Stomach smooth muscle (tissue), 2 donors: ENCODE data around the gene MRC1.

ENCODE experiments used
- H3K27ac ChIP-seq: one replicate; pipeline ENCODE4 v1.7.0; 2013; ENCODE audit warnings: mild to moderate bottlenecking, low read length, inconsistent platforms
- H3K27me3 ChIP-seq, 2 donors: one replicate each; pipeline ENCODE4 v1.7.0; 2013; ENCODE audit warnings: low read length in 2 of 2; ENCODE audit not compliant: insufficient read depth in 2 of 2, control insufficient read depth in 1 of 2
- H3K36me3 ChIP-seq, 2 donors: one replicate each; pipeline ENCODE4 v1.7.0; 2013; ENCODE audit warnings: low read length in 2 of 2; ENCODE audit not compliant: control insufficient read depth in 2 of 2, insufficient read depth in 2 of 2
- H3K4me1 ChIP-seq: one replicate; pipeline ENCODE4 v1.7.0; 2013; ENCODE audit warnings: low read length; ENCODE audit not compliant: control insufficient read depth, insufficient read depth
- H3K4me3 ChIP-seq, 2 donors: one replicate each; pipeline ENCODE4 v1.7.0; 2013; ENCODE audit warnings: low read length in 2 of 2
- H3K9ac ChIP-seq, 2 donors: one replicate each; pipeline ENCODE4 v1.7.0; 2013; ENCODE audit warnings: low read length in 2 of 2, mild to moderate bottlenecking in 1 of 2
- H3K9me3 ChIP-seq, 2 donors: one replicate each; pipeline ENCODE4 v1.7.0; 2013; ENCODE audit warnings: low read length in 2 of 2; ENCODE audit not compliant: control insufficient read depth in 2 of 2
- donor health status: healthy.
- donor health status: Pancreatic carcinoma.

The MRC1 gene

DNA sequence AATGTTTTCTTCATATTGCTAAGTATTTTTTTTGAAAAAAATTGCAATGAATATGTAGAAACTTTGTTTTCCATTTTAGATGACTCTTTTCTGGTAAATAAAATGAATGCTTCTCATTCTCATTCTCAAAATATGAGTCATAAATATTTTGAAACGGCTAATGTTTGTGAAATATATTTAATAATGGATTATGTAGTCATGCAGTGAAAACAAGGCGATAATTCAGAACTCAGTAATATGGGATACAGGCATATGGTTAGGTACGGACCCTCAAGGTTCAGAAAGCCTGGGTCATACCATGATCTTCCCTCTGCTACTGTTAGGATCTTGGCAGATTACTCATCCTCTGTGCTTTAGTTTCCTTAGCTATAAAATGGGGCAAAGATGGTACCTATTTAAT lies 96.3 kb downstream of the MRC1 start:
- Histone ChIP-seq H3K4me3 (no peak overlapping the region), H3K4me1 (no peaks in the 10 kb centered on the region), H3K27me3 (no peaks in the 10 kb centered on the region), H3K9ac (no peak overlapping the region), H3K36me3 (no peaks in the 10 kb centered on the region), H3K9me3 (no peaks in the 10 kb centered on the region), H3K27ac (no peak overlapping the region)

DNA sequence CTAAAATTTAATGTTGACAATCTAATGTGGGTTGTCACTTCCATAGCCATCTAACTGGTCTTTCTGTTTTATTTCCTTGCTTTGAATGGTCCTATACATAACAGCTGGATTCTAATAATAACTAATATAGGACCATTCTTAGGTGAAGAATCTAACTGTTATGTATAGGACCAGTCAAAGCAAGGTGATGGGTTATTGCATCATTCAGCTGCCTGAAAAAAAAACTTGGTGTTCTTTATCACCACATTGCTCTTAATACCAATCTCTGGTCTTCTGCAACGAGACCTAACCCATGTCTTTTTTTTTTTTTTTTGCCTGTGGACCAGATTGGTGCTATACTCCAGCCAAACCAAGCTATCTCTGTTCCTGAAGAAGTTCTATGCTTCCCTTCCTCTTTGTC lies 96.9 kb downstream of the MRC1 start:
- no peak overlapping the region for H3K4me3 ChIP-seq
- H3K4me1 ChIP-seq = no peaks in the 10 kb centered on the region
- no peaks in the 10 kb centered on the region for H3K9me3 ChIP-seq
- H3K27me3 ChIP-seq = no peaks in the 10 kb centered on the region
- H3K9ac ChIP-seq = no peak overlapping the region
- H3K27ac ChIP-seq = no peak overlapping the region
- H3K36me3 ChIP-seq = no peaks in the 10 kb centered on the region

DNA sequence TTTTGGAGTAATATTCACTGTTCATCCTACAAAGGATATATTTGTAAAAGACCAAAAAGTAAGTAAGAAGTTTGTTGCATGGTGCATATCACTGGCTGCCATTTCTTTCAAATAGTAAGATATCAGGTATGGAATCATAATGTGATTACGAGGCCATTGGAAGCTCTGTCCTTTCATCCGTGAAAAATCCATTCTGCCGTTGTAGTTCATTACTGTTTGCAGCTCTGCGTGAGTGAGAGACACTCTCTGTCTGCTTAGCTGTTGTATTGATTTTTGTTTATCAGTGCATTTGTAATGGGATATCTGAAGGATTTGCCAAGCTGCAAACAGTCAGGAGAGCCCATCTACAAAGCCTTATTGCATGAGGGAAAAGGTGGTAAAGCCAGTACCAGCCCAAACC lies 98.5 kb downstream of the MRC1 start:
- Histone ChIP-seq H3K9me3 (no peaks in the 10 kb centered on the region), H3K9ac (no peak overlapping the region), H3K4me1 (no peaks in the 10 kb centered on the region), H3K27me3 (no peaks in the 10 kb centered on the region), H3K36me3 (no peaks in the 10 kb centered on the region), H3K4me3 (no peak overlapping the region), H3K27ac (no peak overlapping the region)

DNA sequence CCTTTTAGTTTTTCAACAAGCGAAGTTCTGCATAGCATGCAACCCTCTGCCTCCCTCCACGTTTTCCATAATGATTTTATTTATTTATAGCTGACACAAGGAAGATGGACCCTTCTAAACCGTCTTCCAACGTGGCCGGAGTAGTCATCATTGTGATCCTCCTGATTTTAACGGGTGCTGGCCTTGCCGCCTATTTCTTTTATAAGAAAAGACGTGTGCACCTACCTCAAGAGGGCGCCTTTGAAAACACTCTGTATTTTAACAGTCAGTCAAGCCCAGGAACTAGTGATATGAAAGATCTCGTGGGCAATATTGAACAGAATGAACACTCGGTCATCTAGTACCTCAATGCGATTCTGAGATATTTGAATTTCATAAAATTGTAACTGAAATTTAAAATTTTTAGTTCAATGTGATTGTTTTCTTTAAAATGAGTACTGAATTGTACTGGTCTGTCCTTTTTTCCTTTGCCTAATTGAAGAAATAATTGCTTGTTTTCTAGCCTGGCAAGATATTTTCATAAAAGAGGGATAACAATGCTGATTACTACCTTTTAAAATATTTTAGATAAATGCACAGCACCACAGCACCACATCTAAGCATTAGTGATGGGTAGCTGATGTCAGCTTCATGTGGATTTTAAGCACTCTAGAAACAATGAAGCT lies 101.1 kb downstream of the MRC1 start:
- no peak overlapping the region for H3K9ac ChIP-seq
- H3K4me1 ChIP-seq = peaks cover 19% of the 10 kb centered on the region
- H3K27me3 ChIP-seq = no peaks in the 10 kb centered on the region
- no peak overlapping the region for H3K27ac ChIP-seq
- H3K36me3 ChIP-seq = no peaks in the 10 kb centered on the region
- H3K4me3 ChIP-seq = no peak overlapping the region
- no peaks in the 10 kb centered on the region for H3K9me3 ChIP-seq

DNA sequence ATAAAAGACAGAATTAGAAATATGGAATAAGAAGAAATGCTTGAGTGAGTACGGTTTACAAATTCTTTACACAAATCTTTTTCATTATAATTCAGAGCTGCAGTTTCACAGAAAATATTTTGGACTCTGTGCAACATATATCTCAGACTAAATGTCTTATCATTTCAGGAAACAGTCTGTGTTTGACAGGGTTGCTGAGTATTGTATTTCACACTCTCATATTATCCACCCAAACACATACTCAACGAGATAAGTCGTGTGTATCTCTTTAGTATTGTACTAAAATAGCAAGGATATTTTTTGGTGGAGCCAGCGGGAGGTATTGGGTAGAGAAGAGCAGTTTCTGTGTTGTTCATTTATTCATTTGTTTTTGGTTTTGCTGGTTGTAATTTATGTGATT lies 103.6 kb downstream of the MRC1 start:
- peak overlapping the region; percentile 13 for H3K27ac ChIP-seq
- no peak overlapping the region for H3K9ac ChIP-seq
- peaks cover 20% of the 10 kb centered on the region for H3K4me1 ChIP-seq
- H3K27me3 ChIP-seq = no peaks in the 10 kb centered on the region
- no peaks in the 10 kb centered on the region for H3K36me3 ChIP-seq
- no peak overlapping the region for H3K4me3 ChIP-seq
- H3K9me3 ChIP-seq = no peaks in the 10 kb centered on the region

DNA sequence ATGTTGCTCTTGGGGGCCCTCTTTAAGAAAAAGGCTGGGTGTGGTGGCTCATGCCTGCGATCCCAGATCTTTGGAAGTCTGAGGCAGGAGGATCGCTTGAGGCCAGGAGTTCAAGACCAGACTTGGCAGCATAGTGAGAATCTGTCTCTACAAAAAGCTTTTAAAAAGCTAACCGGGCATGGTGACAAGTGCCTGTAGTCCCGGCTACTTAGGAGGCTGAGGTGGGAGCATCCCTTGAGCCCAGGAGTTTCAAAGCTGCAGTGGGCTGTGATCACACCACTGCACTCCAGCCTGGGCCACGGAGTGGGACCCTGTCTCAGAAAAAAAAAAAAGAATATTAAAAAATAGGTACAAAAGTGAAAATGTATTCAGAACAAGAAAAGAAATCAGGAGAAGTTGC lies 104.5 kb downstream of the MRC1 start:
- peaks cover 20% of the 10 kb centered on the region for H3K4me1 ChIP-seq
- no peak overlapping the region for H3K4me3 ChIP-seq
- H3K27me3 ChIP-seq = no peaks in the 10 kb centered on the region
- H3K27ac ChIP-seq = peak overlapping the region; percentile 13
- no peaks in the 10 kb centered on the region for H3K9me3 ChIP-seq
- no peak overlapping the region for H3K9ac ChIP-seq
- no peaks in the 10 kb centered on the region for H3K36me3 ChIP-seq

DNA sequence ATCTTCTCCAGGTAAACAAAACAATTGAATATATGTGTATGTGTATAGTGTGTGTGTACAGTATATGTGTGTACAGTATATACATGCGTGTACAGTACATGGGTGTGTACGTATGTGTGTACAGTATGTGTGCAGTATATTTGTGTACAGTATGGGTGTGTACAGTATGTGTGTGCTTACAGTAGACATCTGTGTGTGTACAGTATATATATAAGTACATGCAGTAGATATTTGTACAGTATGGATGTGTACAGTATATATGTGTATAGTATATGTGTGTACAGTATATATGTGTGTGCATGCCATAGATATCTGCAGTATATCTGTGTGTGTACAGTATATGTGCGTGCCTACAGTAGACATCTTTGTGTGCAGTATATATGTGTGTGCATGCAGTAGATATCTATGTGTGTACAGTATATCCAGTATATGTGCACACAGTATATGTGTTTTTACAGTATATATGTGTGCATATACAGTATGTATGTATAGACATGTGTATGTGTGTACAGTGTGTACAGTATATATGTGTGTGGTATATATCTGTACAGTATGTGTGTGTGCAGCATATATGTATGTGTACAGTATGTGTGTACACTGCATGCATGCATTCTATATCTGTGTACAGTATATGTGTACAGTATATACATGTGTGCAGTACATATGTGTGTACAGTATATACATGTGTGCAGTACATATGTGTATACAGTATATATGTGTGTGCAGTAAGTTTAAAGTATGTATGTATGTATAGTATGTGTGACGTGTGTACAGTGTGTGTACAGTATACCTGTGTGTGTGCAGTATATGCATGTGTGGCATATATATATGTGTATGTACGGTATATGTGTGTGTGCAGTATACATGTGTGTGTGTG lies 105.3 kb downstream of the MRC1 start:
- Histone ChIP-seq H3K27me3 (no peaks in the 10 kb centered on the region), H3K4me1 (peaks cover 20% of the 10 kb centered on the region), H3K36me3 (no peaks in the 10 kb centered on the region), H3K9me3 (no peaks in the 10 kb centered on the region), H3K4me3 (no peak overlapping the region), H3K9ac (no peak overlapping the region), H3K27ac (no peak overlapping the region)

DNA sequence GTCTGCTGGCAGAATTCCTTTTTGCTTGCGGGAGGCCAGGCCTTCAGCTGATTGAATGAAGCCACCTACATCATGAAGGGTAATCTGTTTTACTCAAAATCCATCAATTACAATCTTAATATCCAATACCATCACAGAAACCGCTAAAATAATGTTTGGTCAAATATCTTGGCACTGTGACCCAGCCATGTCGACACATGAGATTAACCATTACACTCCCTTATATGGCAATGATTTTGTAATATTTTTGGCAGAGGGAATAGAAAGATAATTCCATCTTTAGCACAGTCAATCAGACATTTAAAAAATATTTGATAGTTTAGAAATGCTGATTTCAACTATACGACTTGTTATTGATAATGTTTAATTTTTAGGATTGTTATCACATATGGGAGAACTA lies 106.0 kb downstream of the MRC1 start:
- Histone ChIP-seq H3K4me1 (peaks cover 20% of the 10 kb centered on the region), H3K36me3 (no peaks in the 10 kb centered on the region), H3K9ac (no peak overlapping the region), H3K9me3 (no peaks in the 10 kb centered on the region), H3K4me3 (no peak overlapping the region), H3K27me3 (no peaks in the 10 kb centered on the region), H3K27ac (no peak overlapping the region)

DNA sequence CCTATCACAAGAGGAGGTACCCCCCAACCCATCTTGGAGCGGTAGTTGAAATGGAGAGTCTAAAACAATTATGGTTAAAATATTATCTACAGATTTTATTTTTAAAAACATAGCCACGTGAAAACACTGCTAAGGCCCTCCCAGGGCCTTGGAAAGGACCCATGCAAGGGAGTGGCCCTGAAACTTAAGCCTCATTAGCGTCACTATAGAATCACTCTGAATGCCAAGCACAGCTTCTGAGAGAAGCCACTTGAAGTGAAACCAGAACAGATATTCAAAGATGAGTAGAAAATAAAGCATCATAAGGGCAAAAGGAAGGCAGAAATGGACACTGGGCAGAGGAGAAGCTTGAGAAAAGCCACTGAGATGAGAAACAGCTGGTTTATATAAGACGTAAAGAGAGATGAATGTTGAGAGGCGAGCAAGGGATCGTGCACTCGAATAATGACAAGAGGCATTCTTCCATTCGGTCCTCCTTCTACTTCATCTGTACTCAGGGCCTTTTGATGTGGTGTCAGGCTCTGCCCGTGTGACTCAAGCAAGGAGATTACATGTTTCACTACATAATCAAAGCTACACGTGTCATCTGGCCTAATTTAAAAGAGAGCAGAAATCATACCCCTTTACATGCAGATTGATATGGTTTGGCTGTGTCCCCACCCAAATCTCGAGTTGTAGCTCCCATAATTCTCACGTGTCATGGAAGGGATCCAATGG lies 109.2 kb downstream of the MRC1 start:
- no peak overlapping the region for H3K27ac ChIP-seq
- no peak overlapping the region for H3K9ac ChIP-seq
- no peak overlapping the region for H3K4me3 ChIP-seq
- peaks cover 17% of the 10 kb centered on the region for H3K4me1 ChIP-seq
- H3K27me3 ChIP-seq = no peaks in the 10 kb centered on the region
- no peaks in the 10 kb centered on the region for H3K9me3 ChIP-seq
- H3K36me3 ChIP-seq = no peaks in the 10 kb centered on the region

DNA sequence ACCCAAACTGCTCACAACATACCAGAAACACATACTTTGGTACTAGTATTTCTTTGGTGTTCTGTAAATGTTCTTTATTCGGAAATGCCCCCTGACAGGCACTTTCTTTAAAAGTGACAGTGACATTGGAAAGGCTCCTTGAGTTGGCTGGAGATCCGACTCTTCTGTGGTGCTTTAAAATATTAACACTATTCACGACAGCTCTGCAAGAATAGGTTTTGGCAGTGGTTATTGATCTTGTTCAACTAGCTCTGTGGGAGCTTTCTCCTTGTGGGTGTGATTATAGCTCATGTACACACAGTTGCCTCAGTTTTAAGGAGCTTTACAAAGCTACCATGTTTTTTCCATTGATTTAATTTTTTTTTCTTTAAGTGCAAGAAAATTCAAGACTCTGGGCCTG lies 112.2 kb downstream of the MRC1 start:
- H3K4me1 ChIP-seq = peaks cover 5% of the 10 kb centered on the region
- H3K9ac ChIP-seq = no peak overlapping the region
- no peak overlapping the region for H3K27ac ChIP-seq
- no peaks in the 10 kb centered on the region for H3K9me3 ChIP-seq
- no peaks in the 10 kb centered on the region for H3K27me3 ChIP-seq
- no peaks in the 10 kb centered on the region for H3K36me3 ChIP-seq
- no peak overlapping the region for H3K4me3 ChIP-seq
